Activated CD4-positive, alpha-beta T cell treated with anti-CD3 and anti-CD28 coated beads, Interleukin-2, amount 50 U/mL, for 48 hours (primary cell): ENCODE results near the gene MUC20.

Source experiments
- DNase-seq, 2 experiments: peaks; one replicate each; pipeline ENCODE4 v3.0.0-alpha.2; 2020

The MUC20 gene

DNA sequence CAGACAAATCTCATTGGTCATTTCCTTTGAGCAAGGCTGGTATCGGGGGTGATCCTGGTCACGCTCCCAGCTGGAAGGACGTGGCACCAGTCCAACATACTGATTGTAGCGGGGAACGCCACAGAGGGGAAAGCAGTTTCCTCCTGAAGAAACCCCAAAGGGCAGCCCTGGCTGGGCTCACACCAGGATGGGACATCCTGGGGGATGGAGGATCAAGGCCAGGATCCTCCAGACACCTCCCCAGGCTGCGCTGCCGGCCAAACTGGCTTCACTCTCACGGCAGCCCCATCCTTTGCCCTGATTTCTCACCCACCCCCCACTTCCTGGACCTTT is 36.6 kb downstream of the MUC20 start:
- no peak for DNase-seq

DNA sequence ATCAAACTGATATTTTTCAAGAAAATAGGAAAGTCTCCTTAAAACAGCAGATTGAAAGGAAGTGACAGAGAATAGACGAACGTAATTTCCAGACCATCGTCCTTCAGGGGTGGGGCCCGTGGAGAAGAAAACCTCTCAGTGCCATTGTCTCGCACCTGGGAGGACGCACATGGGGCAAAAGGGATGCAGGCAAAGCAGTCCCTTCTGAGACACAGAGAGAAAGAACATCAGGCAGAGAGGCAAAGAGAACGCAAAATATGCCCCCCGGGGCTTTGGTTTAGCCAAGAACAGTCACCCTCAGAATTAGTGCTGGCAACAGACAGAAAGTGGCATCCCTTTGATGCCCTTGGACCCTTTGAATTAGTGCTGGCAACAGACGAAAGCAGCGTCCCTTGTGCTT is 37.0 kb downstream of the MUC20 start:
- no peak for DNase-seq

DNA sequence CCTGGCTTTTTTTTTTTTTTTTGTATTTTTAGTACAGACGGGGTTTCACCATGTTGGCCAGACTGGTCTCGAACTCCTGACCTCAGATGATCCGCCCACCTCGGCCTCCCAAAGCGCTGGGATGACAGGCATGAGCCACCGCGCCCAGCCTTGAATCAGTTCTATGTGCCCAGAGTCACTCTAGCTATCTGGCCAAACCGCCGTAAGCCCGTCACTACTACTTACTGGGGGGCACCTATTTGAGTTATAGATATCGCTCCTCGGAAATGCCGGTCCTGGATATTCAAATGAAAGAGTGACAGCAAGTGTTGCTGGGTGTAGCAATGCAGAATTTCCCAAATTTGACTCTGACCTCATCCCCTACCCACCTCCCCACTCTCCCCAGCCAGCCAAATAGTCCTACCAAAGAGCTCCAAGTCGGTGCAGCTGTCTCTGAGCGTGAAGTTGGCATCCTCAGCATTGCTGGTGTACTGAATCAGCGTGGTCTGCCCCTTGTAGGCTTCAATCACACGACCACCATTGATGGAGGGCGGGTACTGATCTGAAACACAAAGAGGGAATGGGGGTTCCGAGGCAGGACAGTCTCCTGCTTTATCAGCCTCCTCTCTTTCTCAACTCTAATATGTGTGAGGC is 38.1 kb downstream of the MUC20 start:
- DNase-seq = no peak

DNA sequence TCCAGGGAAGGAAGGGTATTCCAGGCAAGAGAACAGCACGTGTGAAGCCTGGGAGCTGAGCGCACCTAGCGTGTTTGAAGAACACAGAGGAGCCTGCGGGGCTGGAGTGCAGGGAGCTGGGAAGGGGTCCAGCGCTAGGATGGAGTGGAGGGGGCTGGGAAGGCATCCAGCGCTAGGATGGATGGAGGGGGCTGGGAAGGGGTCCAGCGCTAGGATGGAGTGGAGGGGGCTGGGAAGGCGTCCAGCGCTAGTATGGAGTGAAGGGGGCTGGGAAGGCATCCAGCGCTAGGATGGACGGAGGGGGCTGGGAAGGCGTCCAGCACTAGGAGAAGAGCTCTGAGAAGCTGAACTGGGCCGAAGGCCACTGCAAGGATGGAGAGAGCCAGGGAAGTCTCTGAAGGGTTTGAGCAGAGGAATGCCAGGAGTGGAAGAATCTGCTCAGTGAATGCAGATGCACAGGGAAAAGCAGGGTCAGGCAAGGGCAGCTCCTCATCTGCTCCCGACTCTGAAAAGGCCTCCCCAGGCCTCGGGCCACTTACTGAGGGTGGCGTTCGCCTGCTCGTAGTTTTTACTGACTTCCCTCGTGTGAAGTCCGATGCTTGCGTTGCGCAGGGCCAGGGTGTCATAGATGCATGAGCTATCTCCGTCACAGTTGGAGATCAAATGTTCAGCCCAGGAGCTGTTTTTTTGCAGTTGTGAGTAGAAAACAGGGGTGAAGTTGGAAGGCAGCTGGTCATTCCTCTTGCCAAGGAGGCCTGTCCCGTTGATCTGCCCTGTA is 39.8 kb downstream of the MUC20 start:
- no peak for DNase-seq

DNA sequence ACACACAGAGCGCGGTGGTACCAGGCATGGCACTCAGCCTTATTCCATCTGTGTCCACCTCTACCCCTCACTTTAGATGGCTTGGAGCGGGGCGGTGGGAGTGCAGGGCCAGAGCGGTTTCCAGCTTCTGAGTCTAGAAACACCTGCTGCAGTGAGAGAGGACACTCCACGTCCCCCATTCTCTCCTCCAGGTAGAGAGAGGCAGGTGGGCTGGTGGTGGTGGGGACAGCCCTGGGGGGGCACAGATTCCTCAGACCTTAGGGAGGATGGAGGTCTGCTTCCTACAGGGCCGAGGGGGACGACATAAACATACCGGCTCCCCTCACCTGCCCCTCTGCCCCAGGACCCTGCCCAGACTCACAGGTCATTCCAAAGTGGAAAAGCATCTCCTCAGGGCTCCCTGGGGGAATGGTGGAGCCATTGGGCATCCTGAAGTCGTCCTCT is 40.4 kb downstream of the MUC20 start:
- DNase-seq = no peak

DNA sequence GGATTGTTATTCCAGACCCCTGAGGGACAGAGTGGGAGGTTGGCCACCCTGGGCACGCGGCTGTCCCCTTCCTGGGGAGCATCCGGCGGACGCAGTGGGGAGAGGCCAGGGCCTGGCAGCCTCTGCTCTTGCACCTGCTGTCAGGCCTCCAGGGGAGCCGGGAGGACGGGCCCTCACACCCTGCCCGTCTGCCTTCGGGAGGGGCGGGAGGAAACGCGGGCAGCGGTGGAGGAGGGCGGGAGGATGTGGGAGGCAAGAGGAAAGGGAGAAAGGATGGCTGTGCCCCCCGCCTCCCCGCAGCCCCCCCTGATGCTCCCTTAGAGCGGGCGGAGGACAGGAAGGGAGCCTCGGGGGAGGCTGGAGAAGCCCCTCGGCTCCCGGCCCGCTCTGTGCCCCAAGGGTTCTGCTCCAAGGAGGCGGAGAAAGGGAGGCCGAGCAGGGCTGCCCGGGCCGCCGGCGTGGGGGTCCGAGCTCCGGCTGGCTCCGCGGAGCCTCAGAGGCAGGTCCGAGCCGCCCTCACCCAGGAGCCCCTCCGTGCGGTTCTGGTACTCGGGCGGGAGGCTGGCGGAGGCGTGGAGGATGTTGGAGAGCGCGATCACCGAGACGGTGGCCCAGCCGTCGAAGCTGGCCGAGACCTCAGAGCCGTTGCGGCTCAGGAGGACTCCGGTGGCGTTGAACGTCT is 40.9 kb downstream of the MUC20 start:
- no peak for DNase-seq

DNA sequence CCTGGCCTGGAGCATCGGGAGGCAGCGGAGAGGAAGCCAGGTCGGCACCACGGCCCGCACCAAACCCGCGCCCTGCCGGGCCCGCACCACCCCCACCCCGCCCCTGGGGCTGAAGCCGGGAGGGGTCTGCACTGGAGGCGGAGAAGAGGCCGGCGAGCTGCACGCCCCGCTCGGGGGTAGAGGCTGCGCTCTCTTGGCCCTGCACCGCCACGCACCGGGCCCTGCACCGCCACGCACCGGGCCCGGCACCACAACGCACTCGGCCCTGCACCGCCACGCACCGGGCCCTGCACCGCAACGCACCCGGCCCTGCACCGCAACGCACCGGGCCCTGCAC is 41.4 kb downstream of the MUC20 start:
- no peak for DNase-seq

DNA sequence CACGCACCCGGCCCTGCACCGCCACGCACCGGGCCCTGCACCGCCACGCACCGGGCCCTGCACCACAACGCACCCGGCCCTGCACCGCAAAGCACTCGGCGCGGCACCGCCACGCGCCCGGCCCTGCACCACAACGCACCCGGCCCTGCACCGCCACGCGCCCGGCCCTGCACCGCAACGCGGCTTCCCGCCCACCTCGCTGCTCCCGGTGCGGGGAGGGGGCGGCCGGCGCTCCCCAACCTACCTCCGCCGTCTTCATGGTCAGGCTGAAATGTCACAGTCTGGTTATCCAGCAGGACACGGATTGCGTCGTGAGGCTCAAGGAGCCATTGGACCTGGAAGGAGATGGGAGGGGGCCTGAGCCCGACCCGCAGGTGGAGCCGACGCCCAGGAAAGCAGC is 41.8 kb downstream of the MUC20 start:
- DNase-seq = no peak

DNA sequence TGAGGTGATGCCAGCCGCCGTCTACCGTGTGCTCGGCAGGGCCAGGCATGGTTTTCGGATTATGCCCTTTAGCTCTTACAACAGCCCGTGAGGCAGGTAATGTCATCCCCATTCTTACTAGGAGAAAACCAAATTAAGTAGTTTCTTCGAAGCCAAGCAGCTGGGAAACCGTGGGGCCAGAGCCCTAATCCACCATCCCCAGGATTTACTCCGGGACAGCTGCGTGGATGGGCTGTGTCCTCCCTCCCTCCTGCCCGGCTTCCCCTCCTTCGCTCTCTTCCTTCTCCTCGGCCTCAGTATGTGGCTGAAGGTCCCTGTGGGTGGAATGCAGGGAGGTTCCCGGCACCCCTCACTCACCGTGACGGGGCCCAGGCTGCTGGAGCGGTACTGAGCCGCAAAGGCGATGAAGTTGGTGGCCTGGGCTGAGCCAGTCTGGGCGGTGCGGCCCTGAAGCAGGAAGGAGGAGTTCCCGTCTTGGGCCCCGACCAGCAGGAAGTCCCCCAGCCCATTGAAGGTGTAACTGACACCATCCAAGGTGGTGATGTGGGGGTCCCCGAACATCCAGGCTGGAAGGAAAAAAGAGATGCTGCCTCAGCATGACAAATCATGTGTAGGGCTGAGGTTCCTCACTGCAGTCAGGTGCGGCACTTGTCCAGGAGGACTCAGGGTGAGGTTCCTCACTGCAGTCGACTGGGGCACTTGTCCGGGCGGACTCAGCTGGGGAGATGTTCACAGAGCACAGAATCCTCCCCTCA is 42.5 kb downstream of the MUC20 start:
- DNase-seq = no peak

DNA sequence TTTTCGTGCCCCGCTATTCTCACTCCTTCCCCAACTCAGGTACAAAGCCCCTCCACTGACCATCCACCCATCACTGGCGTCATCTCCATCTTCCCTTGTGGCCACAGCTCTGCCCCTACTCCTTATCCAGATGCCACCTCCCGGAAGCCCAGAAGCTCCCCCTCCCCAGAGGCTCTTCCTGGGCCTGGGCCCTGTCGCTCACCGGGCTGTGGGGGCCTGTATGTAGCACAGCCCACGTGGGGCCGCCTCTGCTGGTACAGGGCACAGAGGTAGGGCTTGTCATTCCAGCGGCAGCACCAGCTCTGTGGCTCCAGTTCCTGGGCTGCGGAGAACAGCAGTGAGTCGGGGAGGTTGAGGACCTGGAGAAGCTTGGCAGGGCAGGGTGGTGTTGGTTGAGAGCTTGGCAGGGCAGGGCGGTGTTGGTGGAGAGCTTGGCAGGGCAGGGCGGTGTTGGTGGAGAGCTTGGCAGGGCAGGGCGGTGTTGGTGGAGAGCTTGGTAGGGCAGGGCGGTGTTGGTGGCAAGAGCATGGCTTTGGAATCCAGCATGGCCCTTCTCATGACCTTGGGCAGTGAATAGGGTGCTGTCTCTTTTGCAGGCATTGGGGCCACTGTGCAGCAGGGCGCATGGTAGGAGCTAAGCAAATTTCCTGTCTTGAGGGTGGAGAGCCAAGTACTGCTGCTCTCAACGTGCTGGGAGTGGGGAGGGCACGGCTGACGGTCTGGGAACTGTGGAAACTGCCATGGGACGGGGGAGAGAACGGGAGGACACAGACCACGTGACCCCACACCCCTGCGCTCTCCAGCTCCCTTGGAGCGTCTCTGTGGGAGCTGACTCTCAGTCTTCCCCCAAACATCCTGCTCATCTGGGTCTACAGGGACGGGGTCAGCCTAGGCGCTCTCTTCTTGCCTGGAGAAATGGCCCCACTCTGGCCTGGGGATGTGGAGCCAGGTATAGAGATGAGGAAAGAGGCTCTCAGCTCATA is 43.4 kb downstream of the MUC20 start:
- no peak for DNase-seq

DNA sequence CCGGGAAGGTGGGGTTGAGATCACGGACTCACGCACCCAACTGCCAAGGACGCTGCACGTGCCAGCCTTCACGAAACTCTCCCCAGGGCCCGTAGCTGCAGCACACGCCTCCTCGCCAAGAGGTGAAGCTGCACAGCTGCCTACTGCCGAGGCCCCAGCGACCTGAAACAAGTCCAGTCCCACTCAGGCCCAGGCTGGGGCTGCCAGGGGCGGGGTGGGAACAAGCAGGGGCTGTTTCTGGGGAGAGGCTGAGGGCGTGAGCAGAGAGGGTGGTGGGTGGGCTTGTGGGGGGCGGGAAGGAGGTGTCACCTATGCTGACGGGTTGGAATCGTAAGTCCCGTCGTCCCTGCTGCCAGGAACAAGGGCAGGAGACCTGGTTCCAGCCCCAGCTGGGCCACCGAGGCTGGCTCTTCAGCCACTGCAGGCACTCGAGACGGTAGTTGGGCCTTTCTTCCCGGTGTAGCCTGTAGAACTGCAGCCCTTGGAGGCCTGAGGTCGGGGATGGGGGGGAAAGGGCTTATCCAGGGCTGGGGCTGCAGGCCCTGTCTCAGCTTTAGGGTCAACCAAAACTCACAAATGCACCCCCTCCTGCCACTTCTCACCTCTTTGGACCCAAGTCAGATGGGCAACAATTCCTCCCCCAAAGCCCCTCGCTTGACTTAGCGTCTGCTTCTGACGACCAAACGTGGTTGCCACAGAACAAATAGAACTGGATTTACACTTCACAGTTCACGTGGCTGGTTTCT is 44.4 kb downstream of the MUC20 start:
- DNase-seq = no peak

DNA sequence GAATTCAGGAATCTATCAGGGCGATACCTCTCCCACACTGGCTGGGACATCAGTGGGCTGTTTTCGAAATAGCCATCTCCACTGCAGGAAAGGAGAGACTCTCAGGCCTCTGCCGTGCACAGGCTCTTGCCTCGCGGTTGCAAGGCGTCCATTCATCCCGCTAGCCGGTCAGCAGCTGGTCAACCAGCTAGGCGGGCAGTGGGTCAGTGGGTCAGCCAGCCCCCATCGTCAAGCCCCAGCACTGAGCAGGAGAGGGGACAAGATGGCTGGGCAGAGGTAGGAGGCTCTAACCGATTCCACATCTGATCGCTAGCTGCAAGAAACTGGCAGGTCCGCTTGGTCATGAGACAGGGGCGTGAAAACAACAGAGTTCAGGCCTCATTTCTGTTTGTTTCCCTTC is 45.9 kb downstream of the MUC20 start:
- no peak for DNase-seq

DNA sequence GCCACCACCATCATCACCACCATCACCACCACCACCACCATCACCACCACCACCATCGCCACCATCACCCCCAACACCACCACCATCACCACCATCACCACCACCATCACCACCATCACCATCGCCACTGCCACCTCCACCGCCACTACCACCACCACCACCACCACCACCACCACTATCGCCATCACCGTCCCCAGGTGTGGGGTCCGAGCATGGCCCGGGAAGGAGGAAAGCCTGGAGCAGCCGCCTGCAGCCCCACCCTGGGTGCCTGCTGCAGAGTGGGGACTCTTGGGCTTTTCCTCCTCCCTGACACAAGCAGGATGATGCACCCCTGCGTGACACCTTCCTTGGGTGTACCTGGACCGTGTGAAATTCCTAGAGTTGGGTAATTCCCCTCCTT is 47.0 kb downstream of the MUC20 start:
- DNase-seq = no peak

DNA sequence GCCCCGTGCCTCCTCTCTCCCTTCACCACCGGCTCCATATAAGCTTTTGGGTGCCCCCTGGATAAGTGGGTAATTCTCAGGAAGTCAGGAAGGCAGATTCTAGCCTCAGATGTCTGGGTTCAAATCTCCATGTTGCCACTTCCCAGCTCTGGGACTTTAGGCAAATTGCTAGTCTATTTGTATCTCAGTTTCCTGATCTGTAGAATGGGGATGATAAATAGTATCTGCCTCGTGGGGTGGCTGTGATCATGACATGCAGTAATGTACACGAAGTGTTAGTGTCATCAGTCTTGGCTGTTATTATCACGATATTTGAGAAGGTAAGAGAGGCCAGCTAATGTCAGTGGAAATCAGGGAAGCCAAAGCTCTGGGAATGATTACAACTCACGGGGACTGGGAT is 47.6 kb downstream of the MUC20 start:
- no peak for DNase-seq

DNA sequence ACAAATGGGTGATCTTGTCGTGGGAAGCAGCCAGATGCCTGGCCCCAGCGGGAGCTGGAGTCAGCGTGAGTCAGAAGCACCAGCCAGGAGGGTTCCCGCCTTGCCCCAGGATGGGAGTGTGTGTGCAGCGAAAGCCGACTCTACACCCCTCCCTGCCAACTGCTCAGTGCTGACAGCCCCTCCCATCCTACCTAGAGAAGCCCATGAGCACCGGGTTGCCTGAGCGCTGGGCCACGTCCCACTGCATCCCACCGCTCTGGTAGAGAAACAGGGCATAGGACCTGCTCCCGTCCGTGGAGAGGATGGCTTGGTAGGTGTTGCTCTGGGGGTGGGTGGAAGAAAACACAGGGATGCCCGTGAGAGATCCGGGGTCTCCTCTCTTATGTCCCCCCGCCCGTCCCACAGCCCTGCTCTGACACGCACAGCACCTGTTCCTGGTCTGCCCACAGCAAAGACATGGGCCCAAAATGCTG is 48.1 kb downstream of the MUC20 start:
- DNase-seq = no peak

DNA sequence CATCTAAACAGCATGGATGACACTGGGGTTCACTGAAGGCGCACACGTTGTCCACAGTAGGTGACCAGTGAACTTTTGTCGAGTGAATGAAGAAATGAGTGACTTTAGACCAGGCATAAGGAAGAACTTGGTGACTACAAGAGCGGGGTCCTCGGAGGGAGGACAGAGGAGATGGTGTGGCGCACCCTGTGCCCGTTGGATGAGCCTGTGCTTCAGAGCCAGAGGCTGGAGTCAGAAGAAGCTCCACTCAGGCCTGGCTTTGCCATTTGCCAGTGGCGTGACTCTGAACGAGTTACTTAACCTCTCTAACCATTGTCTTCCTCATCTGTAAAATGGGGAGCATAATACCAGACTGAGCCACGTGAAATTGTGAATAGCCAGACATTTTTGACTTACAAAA is 48.8 kb downstream of the MUC20 start:
- DNase-seq = no peak

DNA sequence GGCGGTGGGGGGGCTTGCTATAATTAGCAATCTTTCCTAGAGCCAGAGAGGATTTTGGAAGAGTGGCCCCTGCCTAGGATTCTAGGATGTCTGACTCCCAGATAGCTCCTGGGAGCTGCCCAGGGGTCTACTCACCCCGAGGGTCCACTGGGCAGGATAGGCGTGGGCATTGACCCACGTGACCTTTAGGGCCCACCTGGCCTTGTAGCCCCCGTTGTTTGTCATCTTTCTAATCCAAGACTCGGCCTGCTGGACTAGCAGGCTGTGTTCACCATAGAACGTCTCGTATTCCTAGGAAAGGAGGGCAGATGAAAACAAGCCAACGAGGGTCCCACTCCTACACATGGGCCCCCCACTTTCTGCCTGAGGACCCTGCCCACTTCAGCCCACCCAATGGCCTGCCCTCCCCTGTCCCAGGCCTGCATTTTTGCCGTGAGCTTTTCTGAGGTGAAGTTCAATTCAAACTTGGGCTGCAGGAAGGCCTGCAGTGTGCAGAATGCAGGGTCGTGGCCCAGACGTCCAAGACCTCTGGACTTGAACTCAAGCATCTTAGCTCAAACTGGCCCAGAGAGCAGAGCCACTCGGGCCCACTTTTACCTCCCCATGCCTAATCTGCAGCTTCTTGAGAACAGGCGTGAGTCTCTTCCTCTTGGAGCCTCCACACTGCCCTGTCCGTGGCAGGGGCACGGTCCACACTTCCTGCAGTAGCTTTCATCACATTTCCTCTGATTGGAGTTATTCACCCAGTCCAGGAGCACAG is 49.5 kb downstream of the MUC20 start:
- no peak for DNase-seq

DNA sequence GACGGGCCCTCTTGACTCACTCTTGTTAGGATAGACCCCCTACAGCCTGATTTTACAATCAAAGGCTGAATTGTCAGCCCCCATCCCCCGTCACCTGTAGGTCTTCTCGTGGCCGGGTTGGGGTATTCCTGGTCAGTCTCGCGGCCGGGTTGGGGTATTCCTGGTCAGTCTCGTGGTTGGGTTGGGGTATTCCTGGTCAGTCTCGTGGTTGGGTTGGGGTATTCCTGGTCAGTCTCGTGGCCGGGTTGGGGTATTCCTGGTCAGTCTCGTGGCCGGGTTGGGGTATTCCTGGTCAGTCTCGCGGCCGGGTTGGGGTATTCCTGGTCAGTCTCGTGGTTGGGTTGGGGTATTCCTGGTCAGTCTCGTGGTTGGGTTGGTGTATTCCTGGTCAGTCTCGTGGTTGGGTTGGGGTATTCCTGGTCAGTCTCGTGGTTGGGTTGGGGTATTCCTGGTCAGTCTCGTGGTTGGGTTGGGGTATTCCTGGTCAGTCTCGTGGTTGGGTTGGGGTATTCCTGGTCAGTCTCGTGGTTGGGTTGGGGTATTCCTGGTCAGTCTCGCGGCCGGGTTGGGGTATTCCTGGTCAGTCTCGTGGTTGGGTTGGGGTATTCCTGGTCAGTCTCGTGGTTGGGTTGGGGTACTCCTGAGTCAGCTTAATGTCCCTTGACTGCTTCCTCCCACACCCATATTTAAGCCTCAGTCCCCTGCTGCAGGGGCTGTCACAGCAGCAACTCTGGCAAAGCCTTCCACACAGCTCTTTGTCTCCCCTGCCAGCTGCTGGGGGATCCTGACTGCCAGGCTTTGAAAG is 50.3 kb downstream of the MUC20 start:
- DNase-seq = peak in 1 of 2 experiments; percentile 27

DNA sequence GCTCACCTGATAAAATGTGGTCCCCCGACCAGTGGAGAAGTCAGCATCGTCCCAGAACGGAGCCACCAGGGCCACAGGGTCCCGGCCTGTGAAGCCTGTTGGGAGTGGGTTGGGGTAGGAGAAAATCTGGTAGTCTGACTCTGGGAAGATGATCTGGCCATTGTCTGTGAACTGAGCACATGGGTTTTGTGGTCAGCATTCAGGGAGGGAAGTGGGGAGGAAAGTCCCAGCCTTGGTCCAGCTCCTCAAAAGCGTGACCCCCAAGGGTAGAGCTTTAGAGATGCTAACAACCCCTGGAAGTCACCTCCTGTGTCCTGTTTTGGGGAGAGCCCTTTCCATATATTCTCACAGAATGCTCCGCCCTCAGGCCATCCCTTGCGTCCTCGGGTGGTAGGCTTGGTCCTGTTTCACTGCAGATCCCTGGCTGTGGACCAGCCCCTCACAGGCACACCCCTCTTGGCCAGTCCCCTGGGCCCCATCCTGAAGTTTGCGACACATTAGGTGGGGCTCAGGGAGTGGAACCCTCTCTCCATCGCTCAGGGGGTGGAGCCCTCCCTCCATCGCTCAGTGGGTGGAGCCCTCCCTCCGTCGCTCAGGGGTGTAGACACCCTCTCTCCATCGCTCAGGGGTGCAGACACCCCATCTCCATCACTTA is 51.0 kb downstream of the MUC20 start:
- DNase-seq = no peak
